Head of caudate nucleus (tissue), 42 donors: ENCODE results near the gene THRB.
"Not testable (repeated sequence)": the region's sequence is repeated elsewhere in the genome, so short reads cannot be mapped to it uniquely, and the experiment has no call there.

Experiments
- DNase-seq, 42 donors: peaks; one replicate each; pipeline versions ENCODE4 v3.0.0 to v3.0.0-alpha.2; 2020 to 2021; ENCODE audit warnings: mixed read lengths in 7 of 42
- intact Hi-C: fragments of 100-400 bp; cut with DNase I; formaldehyde crosslinking; loops from one replicate; pipeline ENCODE4 v1.15.0; 2022

Gene THRB

GRCh38 chr3:24420224-24420623, 74.4 kb downstream of the THRB start:
- no peak for DNase-seq
- intact Hi-C loops, result no loop called here

GRCh38 chr3:24419067-24419791, 75.4 kb downstream of the THRB start:
- intact Hi-C loops, result no loop called here
- DNase-seq, result no peak

- intact Hi-C loops, result no loop called here
- no peak for DNase-seq
Observed at GRCh38 chr3:24417730-24418129, 76.9 kb downstream of the THRB start.

GRCh38 chr3:24416224-24416623, 78.4 kb downstream of the THRB start:
- DNase-seq, result no peak
- intact Hi-C loops, result no loop called here

- no peak for DNase-seq
- intact Hi-C loops, result no loop called here
Observed at GRCh38 chr3:24415824-24416223, 78.8 kb downstream of the THRB start.

GRCh38 chr3:24413662-24414061, 81.0 kb downstream of the THRB start:
- DNase-seq, intact Hi-C loops: not testable (repeated sequence)

GRCh38 chr3:24410860-24411259, 83.8 kb downstream of the THRB start:
- intact Hi-C loops, result no loop called here
- peak in 4 of 42 donors; percentile 4 to 28 (median 12) for DNase-seq

- no peak for DNase-seq
- intact Hi-C loops, result no loop called here
Observed at GRCh38 chr3:24407980-24408680, 86.5 kb downstream of the THRB start.

GRCh38 chr3:24406900-24407299, 87.8 kb downstream of the THRB start:
- intact Hi-C loops, result no loop called here
- DNase-seq, result no peak

GRCh38 chr3:24405057-24405456, 89.6 kb downstream of the THRB start:
- no peak for DNase-seq
- intact Hi-C loops, result no loop called here

- intact Hi-C loops, result no loop called here
- no peak for DNase-seq
Observed at GRCh38 chr3:24401811-24402185, 92.9 kb downstream of the THRB start.

- intact Hi-C loops, result no loop called here
Observed at GRCh38 chr3:24401090-24401810, 93.4 kb downstream of the THRB start.

GRCh38 chr3:24400450-24400849, 94.2 kb downstream of the THRB start:
- intact Hi-C loops, result no loop called here
- no peak for DNase-seq

More at GRCh38 chr3:24401090-24401810, 93.4 kb downstream of the THRB start:
- no peak for DNase-seq

- intact Hi-C loops, result no loop called here
- DNase-seq, result no peak
Observed at GRCh38 chr3:24400015-24400414, 94.6 kb downstream of the THRB start.

- no peak for DNase-seq
- intact Hi-C loops, result no loop called here
Observed at GRCh38 chr3:24399614-24400013, 95.0 kb downstream of the THRB start.

- DNase-seq, intact Hi-C loops: not testable (repeated sequence)
Observed at GRCh38 chr3:24398712-24399111, 95.9 kb downstream of the THRB start.

- intact Hi-C loops, result no loop called here
- no peak for DNase-seq
Observed at GRCh38 chr3:24396338-24396737, 98.3 kb downstream of the THRB start.

GRCh38 chr3:24394754-24395153, 99.9 kb downstream of the THRB start:
- intact Hi-C loops, result no loop called here

GRCh38 chr3:24393316-24393715, 101.3 kb downstream of the THRB start:
- DNase-seq, result no peak
- intact Hi-C loops, result no loop called here

More at GRCh38 chr3:24394754-24395153, 99.9 kb downstream of the THRB start:
- DNase-seq, result no peak
